Gastroesophageal sphincter (tissue), 3 donors: Measurements from ENCODE around the gene ABCA4.

ENCODE experiments used
- CTCF ChIP-seq, 4 experiments: fragments of 200-600 bp in 2 of 4; fragments of 450-650 bp in 2 of 4; sonication (generic) in 1 of 4; IDR thresholded peaks; one replicate each; pipeline ENCODE4 v1.5.1; 2017 to 2019; ENCODE audit warnings: antibody characterized with exemption in 4 of 4, mild to moderate bottlenecking in 2 of 4, moderate library complexity in 2 of 4
- EP300 ChIP-seq: sonication (generic); formaldehyde crosslinking; IDR thresholded peaks from one replicate; pipeline ENCODE4 v1.6.1; 2017; ENCODE audit warnings: antibody characterized with exemption, mild to moderate bottlenecking
- POLR2A ChIP-seq, 2 donors: fragments of 450-650 bp; IDR thresholded peaks; one replicate each; pipeline ENCODE4 v1.6.1; 2017; ENCODE audit warnings: antibody characterized with exemption in 2 of 2, mild to moderate bottlenecking in 2 of 2, moderate library complexity in 1 of 2
- POLR2AphosphoS5 ChIP-seq: sonication (generic); formaldehyde crosslinking; IDR thresholded peaks from one replicate; pipeline ENCODE4 v1.6.1; 2017; ENCODE audit warnings: antibody characterized with exemption

GRCh38 chr1:94019327-94019726 lies 101.6 kb downstream of the ABCA4 start:
- TF ChIP-seq CTCF (IDR thresholded peaks at IDR 0.05) (no peak), EP300 (no peak), POLR2A (IDR thresholded peaks at IDR 0.05) (no peak), POLR2AphosphoS5 (no peak)
